ENCODE results near the gene LDLRAP1. TPM values are rescaled to one million over a fixed set of nuclear protein-coding genes. Genes with fewer than 3 reads are reported as not detected.

Gene LDLRAP1
- total RNA-seq, 1 experiment from 2014 or later: 29.2 TPM

- POLR2A ChIA-PET (ENCODE audit: unreplicated experiment): no interaction called here
- H3K27me3 ChIP-seq (ENCODE audit: insufficient read depth, low read depth): no peaks in the 10 kb centered on the region
- no peaks in the 10 kb centered on the region for H3K9me3 ChIP-seq (ENCODE audit: insufficient read depth, low read depth)
- DNase-seq: no peak
- peaks cover 24% of the 10 kb centered on the region for H3K4me1 ChIP-seq (replicated peaks; ENCODE audit: insufficient read depth)
- H3K4me3 ChIP-seq: no peak overlapping the region
- no peaks in the 10 kb centered on the region for H3K36me3 ChIP-seq (ENCODE audit: low read depth)
- H4K20me1 ChIP-seq (ENCODE audit: insufficient read depth): no peaks in the 10 kb centered on the region
- no peak for TF ChIP-seq CTCF (conservative IDR thresholded peaks at IDR 0.05)
- H3K79me2 ChIP-seq (ENCODE audit: low read depth): peaks cover 24% of the 10 kb centered on the region
- CTCF ChIA-PET: no interaction called here
- H3K4me2 ChIP-seq: no peak overlapping the region
- no peak overlapping the region for H3K27ac ChIP-seq
- H2AFZ ChIP-seq: no peak overlapping the region
- peaks cover 13% of the 10 kb centered on the region; the same call in 1 of the 2 replicates for H3F3A ChIP-seq (ENCODE audit: insufficient read depth, low read depth)
- intact Hi-C loops (cut with micrococcal nuclease; ENCODE audit: unreplicated experiment): no loop called here
- BruUV-seq (replicated peaks): no TSS peak
- H3K9me2 ChIP-seq (ENCODE audit: insufficient read depth): no peaks in the 10 kb centered on the region
Observed at GRCh38 chr1:25541425-25541824, 2.0 kb upstream of the LDLRAP1 start.

- no TSS peak for BruUV-seq (replicated peaks)
- no peak overlapping the region for H2AFZ ChIP-seq
- no peaks in the 10 kb centered on the region for H3K9me2 ChIP-seq (ENCODE audit: insufficient read depth)
- peaks cover 24% of the 10 kb centered on the region for H3K4me1 ChIP-seq (replicated peaks; ENCODE audit: insufficient read depth)
- no peaks in the 10 kb centered on the region for H3K27me3 ChIP-seq (ENCODE audit: insufficient read depth, low read depth)
- ChIA-PET POLR2A (ENCODE audit: unreplicated experiment) (no interaction called here), CTCF (no interaction called here)
- intact Hi-C loops (cut with micrococcal nuclease; ENCODE audit: unreplicated experiment): no loop called here
- DNase-seq: no peak
- no peak overlapping the region for H3K4me2 ChIP-seq
- H3K27ac ChIP-seq: no peak overlapping the region
- peaks cover 13% of the 10 kb centered on the region; the same call in 1 of the 2 replicates for H3F3A ChIP-seq (ENCODE audit: insufficient read depth, low read depth)
- H3K9me3 ChIP-seq (ENCODE audit: insufficient read depth, low read depth): no peaks in the 10 kb centered on the region
- TF ChIP-seq EZH2 (IDR thresholded peaks at IDR 0.05; ENCODE audit: low read depth): no peak
- TF ChIP-seq CTCF (conservative IDR thresholded peaks at IDR 0.05): no peak
- no peaks in the 10 kb centered on the region for H4K20me1 ChIP-seq (ENCODE audit: insufficient read depth)
- H3K36me3 ChIP-seq (ENCODE audit: low read depth): no peaks in the 10 kb centered on the region
- H3K4me3 ChIP-seq: no peak overlapping the region
- peaks cover 30% of the 10 kb centered on the region for H3K79me2 ChIP-seq (ENCODE audit: low read depth)
Observed at GRCh38 chr1:25541889-25542658, 1.3 kb upstream of the LDLRAP1 start.

GRCh38 chr1:25543005-25543424 lies 391 bp upstream of the LDLRAP1 start:
- Histone ChIP-seq H3K9me3 (ENCODE audit: insufficient read depth, low read depth) (no peaks in the 10 kb centered on the region), H3K36me3 (ENCODE audit: low read depth) (no peaks in the 10 kb centered on the region), H3K4me1 (replicated peaks; ENCODE audit: insufficient read depth) (peaks cover 21% of the 10 kb centered on the region), H3K27ac (no peak overlapping the region), H3K27me3 (ENCODE audit: insufficient read depth, low read depth) (no peaks in the 10 kb centered on the region), H3F3A (ENCODE audit: insufficient read depth, low read depth) (peaks cover 11% of the 10 kb centered on the region; the same call in 1 of the 2 replicates), H3K9me2 (ENCODE audit: insufficient read depth) (no peaks in the 10 kb centered on the region), H3K4me2 (peak overlapping the region; percentile 72), H4K20me1 (ENCODE audit: insufficient read depth) (no peaks in the 10 kb centered on the region), H2AFZ (no peak overlapping the region), H3K4me3 (peak overlapping the region; percentile 68; the same call in 1 of the 2 replicates), H3K79me2 (ENCODE audit: low read depth) (peaks cover 36% of the 10 kb centered on the region)
- CTCF ChIA-PET: no interaction called here
- TF ChIP-seq EZH2 (IDR thresholded peaks at IDR 0.05; ENCODE audit: low read depth): no peak
- TF ChIP-seq CTCF (conservative IDR thresholded peaks at IDR 0.05): no peak
- POLR2A ChIA-PET (ENCODE audit: unreplicated experiment): interaction anchor here (0.8 kb wide), 1 partner anchor 314 kb away, joined by 5 read pairs; no protein-coding TSS in a partner anchor
- no TSS peak for BruUV-seq (replicated peaks)
- DNase-seq: no peak
- intact Hi-C loops (cut with micrococcal nuclease; ENCODE audit: unreplicated experiment): no loop called here

All from PC-9 (cell line).